Endothelial cell of umbilical vein (primary cell): ENCODE measurements around the gene SEMA4G. TPM values are rescaled to one million over a fixed set of nuclear protein-coding genes. Genes with fewer than 3 reads are reported as not detected.

ENCODE experiments used
- BruUV-seq: library from RNA; stranded (reverse); fragments of 400-500 nt; replicated peaks from 2 replicates; lab custom pipeline; 2021; lab: Mats Ljungman, UMichigan
- CTCF ChIA-PET: fragments of 300-600, 350-600 bp; sonication (Branson Sonifier 250); formaldehyde crosslinking; loops from one replicate; lab custom pipeline; 2021; ENCODE audit warnings: antibody characterized with exemption, inconsistent platforms; lab: Charles Lee
- POLR2A ChIA-PET: fragments of 300-600, 350-600 bp; sonication (Branson Sonifier 250); formaldehyde crosslinking; loops from one replicate; lab custom pipeline; 2021; ENCODE audit warnings: antibody characterized with exemption, inconsistent platforms; lab: Charles Lee
- DNase-seq: peaks from one replicate; pipeline ENCODE4 v3.0.0-alpha.2; 2011; ENCODE audit warnings: low read depth, low spot score
- FAIRE-seq: peaks from 2 replicates; lab custom pipeline; 2011; peaks lifted over from hg19 to GRCh38; lab: Jason Lieb, UNC
- H2AFZ ChIP-seq: 2 replicates; pipeline ENCODE4 v1.6.0; 2012; ENCODE audit warnings: low read depth, low read length, control low read depth, inconsistent platforms
- H3K27ac ChIP-seq: 2 replicates; pipeline ENCODE4 v1.5.1; 2011; ENCODE audit warnings: low read depth, mild to moderate bottlenecking, control low read depth, low read length, moderate library complexity; ENCODE audit not compliant: insufficient read depth
- H3K27me3 ChIP-seq, 2 experiments: 2 replicates each; pipeline versions ENCODE4 v1.6.0 to v1.6.1; 2011; ENCODE audit warnings: low read length in 2 of 2, mixed read lengths in 1 of 2; ENCODE audit not compliant: control insufficient read depth in 2 of 2, insufficient read depth in 2 of 2
- H3K36me3 ChIP-seq, 2 experiments: 2 replicates in 1 of 2; 3 replicates in 1 of 2; pipeline ENCODE4 v1.5.1; 2011; ENCODE audit warnings: low read length in 2 of 2, mild to moderate bottlenecking in 1 of 2, moderate library complexity in 1 of 2; ENCODE audit not compliant: control insufficient read depth in 2 of 2, insufficient read depth in 2 of 2; ENCODE audit errors: extremely low read depth in 1 of 2
- H3K4me1 ChIP-seq: 3 replicates; pipeline ENCODE4 v1.5.1; 2011; ENCODE audit warnings: mild to moderate bottlenecking, low read length; ENCODE audit not compliant: control insufficient read depth, insufficient read depth; ENCODE audit errors: extremely low read depth
- H3K4me2 ChIP-seq: 2 replicates; pipeline ENCODE4 v1.6.1; 2011; ENCODE audit warnings: low read length, control low read depth, mixed read lengths; ENCODE audit not compliant: insufficient read depth
- H3K4me3 ChIP-seq, 3 experiments: fragments of 200-600 bp in 1 of 3; sonication (generic), shearing (Covaris generic) in 1 of 3; replicated peaks in 1 of 3; 2 replicates each; pipeline ENCODE4 v1.5.1; 2011 to 2016; ENCODE audit warnings: control low read depth in 3 of 3, low read length in 3 of 3, mild to moderate bottlenecking in 2 of 3, inconsistent platforms in 1 of 3, low read depth in 1 of 3, moderate library complexity in 1 of 3; ENCODE audit not compliant: insufficient read depth in 1 of 3
- H3K79me2 ChIP-seq: 2 replicates; pipeline ENCODE4 v1.6.0; 2012; ENCODE audit warnings: low read length, inconsistent platforms; ENCODE audit not compliant: control insufficient read depth, insufficient read depth
- H3K9ac ChIP-seq: replicated peaks from 2 replicates; pipeline ENCODE3; 2011; ENCODE audit warnings: low read length, control low read depth; ENCODE audit not compliant: insufficient read depth; ENCODE audit errors: extremely low read depth
- H3K9me1 ChIP-seq: replicated peaks from 3 replicates; pipeline ENCODE4 v1.6.0; 2011; ENCODE audit warnings: mild to moderate bottlenecking, low read length; ENCODE audit not compliant: control insufficient read depth, insufficient read depth; ENCODE audit errors: extremely low read depth
- H3K9me3 ChIP-seq: replicated peaks from 2 replicates; pipeline ENCODE4 v1.5.1; 2012; ENCODE audit warnings: low read length, inconsistent platforms; ENCODE audit not compliant: control insufficient read depth, insufficient read depth
- H4K20me1 ChIP-seq: replicated peaks from 2 replicates; pipeline ENCODE3; 2011; ENCODE audit warnings: mild to moderate bottlenecking, low read length; ENCODE audit not compliant: control insufficient read depth, insufficient read depth; ENCODE audit errors: extremely low read depth
- EZH2 ChIP-seq: IDR thresholded peaks from 2 replicates; pipeline ENCODE4 v1.6.1; 2012; ENCODE audit warnings: borderline replicate concordance, low read depth, mild to moderate bottlenecking, moderate library complexity, low read length, inconsistent platforms; ENCODE audit not compliant: severe bottlenecking
- FOS ChIP-seq: IDR thresholded peaks from 2 replicates; pipeline ENCODE4 v1.6.1; 2011; ENCODE audit warnings: mild to moderate bottlenecking, low read length, moderate library complexity, borderline replicate concordance; ENCODE audit not compliant: insufficient read depth
- GATA2 ChIP-seq: IDR thresholded peaks from 2 replicates; pipeline ENCODE4 v1.7.0; 2011; ENCODE audit warnings: low read depth, mild to moderate bottlenecking, moderate library complexity, mixed read lengths, low read length; ENCODE audit not compliant: insufficient read length, insufficient read depth
- JUN ChIP-seq: IDR thresholded peaks from 2 replicates; pipeline ENCODE4 v1.6.1; 2011; ENCODE audit warnings: borderline replicate concordance, low read depth; ENCODE audit not compliant: insufficient read length, insufficient read depth
- MAX ChIP-seq: IDR thresholded peaks from 2 replicates; pipeline ENCODE4 v1.6.1; 2011; ENCODE audit not compliant: insufficient read depth, insufficient read length
- MYC ChIP-seq: IDR thresholded peaks from one replicate; pipeline ENCODE4 v1.6.1; 2011; ENCODE audit warnings: mild to moderate bottlenecking, low read depth, low read length
- POLR2A ChIP-seq: IDR thresholded peaks from 2 replicates; pipeline ENCODE4 v1.6.1; 2012; ENCODE audit warnings: low read depth, mild to moderate bottlenecking, control low read depth, low read length
- POLR2AphosphoS5 ChIP-seq: IDR thresholded peaks from 2 replicates; pipeline ENCODE4 v1.6.1; 2012; ENCODE audit warnings: low read depth, mild to moderate bottlenecking, control low read depth, low read length, moderate library complexity; ENCODE audit not compliant: insufficient read depth
- dilution Hi-C: fragments of 300-500 bp; cut with MboI; formaldehyde crosslinking; loops from one replicate; pipeline ENCODE4 v1.15.0; 2019; ENCODE audit warnings: low sequenced_read_pairs; ENCODE audit not compliant: extremely low pct_ligation_motif_present
- intact Hi-C: fragments of 100-400 bp; cut with micrococcal nuclease; formaldehyde crosslinking; loops from one replicate; pipeline ENCODE4 v1.10.0; 2022
- polyA plus RNA-seq, 4 experiments: library from polyadenylated mRNA; depleted of rRNA in 3 of 4; stranded (reverse) in 3 of 4; unstranded in 1 of 4; fragments of >200 nt; gene quantifications; 2 replicates each; pipeline versions ENCODE4 v1.2.1 to v1.2.3, GENCODE V29; 2011 to 2012; ENCODE audit warnings: missing spikeins in 1 of 4
- total RNA-seq: library from RNA; stranded (reverse); gene quantifications from 2 replicates; pipeline ENCODE4 v1.2.3, GENCODE V29; 2021
- TF ChIP-seq, protein P1 (sequence below), 2 donors: IDR thresholded peaks; 1 replicate in 1 of 2; 2 replicates in 1 of 2; pipeline ENCODE4 v1.5.1; 2011; ENCODE audit warnings: low read length in 2 of 2, mild to moderate bottlenecking in 2 of 2, moderate library complexity in 2 of 2, control low read depth in 1 of 2, inconsistent platforms in 1 of 2, low read depth in 1 of 2; ENCODE audit not compliant: insufficient read depth in 1 of 2; ENCODE audit errors: extremely low read depth in 1 of 2

SEMA4G gene
- total and polyA plus RNA-seq, 2 donors (not counting 3 experiments of a cell fraction or from before 2014, with no cell fraction given): 6.0 to 10.4 TPM

DNA sequence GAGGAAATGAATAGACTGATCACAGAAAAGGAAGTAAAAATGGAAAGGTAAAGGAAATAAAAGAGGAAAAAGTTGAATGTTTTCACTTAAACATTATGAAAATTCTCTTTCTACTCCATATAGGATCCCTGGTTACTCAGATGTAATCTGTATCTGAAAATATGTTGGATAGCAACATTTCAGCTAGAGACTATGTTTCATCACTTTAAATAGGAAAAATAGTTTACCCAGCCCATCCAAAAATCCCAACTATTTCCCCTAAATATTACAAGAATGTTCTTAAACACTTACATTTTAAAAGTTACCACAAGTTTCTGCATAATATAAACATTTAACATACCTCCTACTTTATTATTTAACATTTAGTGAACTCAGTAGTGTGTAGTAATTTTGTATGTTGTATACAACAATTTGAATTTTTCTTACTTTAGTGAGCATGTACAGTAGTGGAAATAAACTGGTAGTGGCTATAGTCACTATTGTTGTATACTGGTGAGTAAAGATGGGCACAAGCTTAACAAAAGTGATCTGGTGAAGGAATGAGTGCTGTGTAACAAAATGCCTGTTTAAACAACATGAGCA is 29.4 kb upstream of the SEMA4G start:
- TF ChIP-seq POLR2A: no peak
- TF ChIP-seq EZH2: no peak
- TF ChIP-seq, protein P1, sequence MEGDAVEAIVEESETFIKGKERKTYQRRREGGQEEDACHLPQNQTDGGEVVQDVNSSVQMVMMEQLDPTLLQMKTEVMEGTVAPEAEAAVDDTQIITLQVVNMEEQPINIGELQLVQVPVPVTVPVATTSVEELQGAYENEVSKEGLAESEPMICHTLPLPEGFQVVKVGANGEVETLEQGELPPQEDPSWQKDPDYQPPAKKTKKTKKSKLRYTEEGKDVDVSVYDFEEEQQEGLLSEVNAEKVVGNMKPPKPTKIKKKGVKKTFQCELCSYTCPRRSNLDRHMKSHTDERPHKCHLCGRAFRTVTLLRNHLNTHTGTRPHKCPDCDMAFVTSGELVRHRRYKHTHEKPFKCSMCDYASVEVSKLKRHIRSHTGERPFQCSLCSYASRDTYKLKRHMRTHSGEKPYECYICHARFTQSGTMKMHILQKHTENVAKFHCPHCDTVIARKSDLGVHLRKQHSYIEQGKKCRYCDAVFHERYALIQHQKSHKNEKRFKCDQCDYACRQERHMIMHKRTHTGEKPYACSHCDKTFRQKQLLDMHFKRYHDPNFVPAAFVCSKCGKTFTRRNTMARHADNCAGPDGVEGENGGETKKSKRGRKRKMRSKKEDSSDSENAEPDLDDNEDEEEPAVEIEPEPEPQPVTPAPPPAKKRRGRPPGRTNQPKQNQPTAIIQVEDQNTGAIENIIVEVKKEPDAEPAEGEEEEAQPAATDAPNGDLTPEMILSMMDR (IDR thresholded peaks at IDR 0.05; ENCODE audit: extremely low read depth in 1 of 2, insufficient read depth in 1 of 2, low read depth in 1 of 2, low read length in 2 of 2): no peak
- TF ChIP-seq FOS: no peak
- TF ChIP-seq MYC: no peak
- no peak for TF ChIP-seq MAX
- TF ChIP-seq POLR2AphosphoS5: no peak
- no peak for TF ChIP-seq GATA2
- no peak for TF ChIP-seq JUN
- no peak overlapping the region for H2AFZ ChIP-seq
- dilution Hi-C loops (no loop called here), intact Hi-C loops (no loop called here)
- no peaks in the 10 kb centered on the region for H3K79me2 ChIP-seq
- H4K20me1 ChIP-seq: no peaks in the 10 kb centered on the region
- DNase-seq: no peak
- H3K4me3 ChIP-seq: no peak overlapping the region
- no peak overlapping the region for H3K4me2 ChIP-seq
- H3K9me1 ChIP-seq: no peaks in the 10 kb centered on the region
- CTCF ChIA-PET: interaction anchor here (1.3 kb wide), 1 partner anchor 75 kb away, joined by 3 read pairs; no protein-coding TSS in a partner anchor
- no peaks in the 10 kb centered on the region for H3K27me3 ChIP-seq
- peaks cover 13 to 16% of the 10 kb centered on the region in 2 experiments for H3K36me3 ChIP-seq
- no peak overlapping the region for H3K9ac ChIP-seq
- no peak for FAIRE-seq
- POLR2A ChIA-PET: no interaction called here
- no peaks in the 10 kb centered on the region for H3K9me3 ChIP-seq
- no TSS peak for BruUV-seq
- H3K4me1 ChIP-seq: no peaks in the 10 kb centered on the region
- H3K27ac ChIP-seq: no peak overlapping the region
